B cell (primary cell): ENCODE data around the gene SLCO3A1. TPM values are rescaled to one million over a fixed set of nuclear protein-coding genes. Genes with fewer than 3 reads are reported as not detected.

Experiments
- ATAC-seq: fragments of 200-7000 bp; cut with Tn5 transposase; one replicate; pipeline ENCODE4 v1.10.0; 2021; ENCODE audit warnings: low read depth, mild to moderate bottlenecking, moderate number of reproducible peaks, moderate library complexity
- CTCF ChIA-PET: fragments of 350-600 bp; sonication (Branson Sonifier 250); formaldehyde crosslinking; loops from one replicate; lab custom pipeline; 2021; ENCODE audit warnings: antibody characterized with exemption, inconsistent platforms; lab: Charles Lee
- POLR2A ChIA-PET: fragments of 350-600 bp; sonication (Branson Sonifier 250); formaldehyde crosslinking; loops from one replicate; lab custom pipeline; 2021; ENCODE audit warnings: antibody characterized with exemption; lab: Charles Lee
- DNase-seq: peaks from one replicate; pipeline ENCODE4 v3.0.0; 2013
- H2AFZ ChIP-seq: 2 replicates; pipeline ENCODE4 v1.6.1; 2012; ENCODE audit warnings: mild to moderate bottlenecking, low read depth, low read length; ENCODE audit not compliant: insufficient read depth, poor library complexity, severe bottlenecking
- H3K27ac ChIP-seq, 2 donors: 1 replicate in 1 of 2; 2 replicates in 1 of 2; pipeline ENCODE4 v1.5.1; 2012 to 2013; ENCODE audit warnings: low read length in 2 of 2, mild to moderate bottlenecking in 2 of 2, moderate library complexity in 1 of 2
- H3K27me3 ChIP-seq, 4 experiments: fragments of 200-600 bp in 1 of 4; sonication (generic) in 1 of 4; replicated peaks in 1 of 4; 1 replicate in 2 of 4; 2 replicates in 2 of 4; pipeline versions ENCODE4 v1.6.1 to v1.7.0; 2013 to 2016; ENCODE audit warnings: low read length in 3 of 4, mild to moderate bottlenecking in 2 of 4, mixed read lengths in 1 of 4, moderate library complexity in 1 of 4; ENCODE audit not compliant: insufficient read depth in 4 of 4, control insufficient read depth in 3 of 4; ENCODE audit errors: control extremely low read depth in 1 of 4
- H3K36me3 ChIP-seq, 2 experiments: replicated peaks in 1 of 2; 1 replicate in 1 of 2; 2 replicates in 1 of 2; pipeline versions ENCODE4 v1.6.1 to v1.7.1; 2013; ENCODE audit warnings: low read length in 1 of 2; ENCODE audit not compliant: insufficient read depth in 2 of 2, control insufficient read depth in 1 of 2; ENCODE audit errors: control extremely low read depth in 1 of 2, extremely low read depth in 1 of 2
- H3K4me1 ChIP-seq, 2 donors: fragments of 200-600 bp in 1 of 2; sonication (generic) in 1 of 2; 1 replicate in 1 of 2; 2 replicates in 1 of 2; pipeline versions ENCODE4 v1.5.1 to v1.6.1; 2013 to 2017; ENCODE audit warnings: low read length in 2 of 2; ENCODE audit not compliant: control insufficient read depth in 2 of 2, insufficient read depth in 2 of 2
- H3K4me2 ChIP-seq: replicated peaks from 2 replicates; pipeline ENCODE3; 2012; ENCODE audit warnings: mild to moderate bottlenecking, low read depth, low read length; ENCODE audit not compliant: poor library complexity, severe bottlenecking
- H3K4me3 ChIP-seq, 5 experiments: fragments of 200-600 bp in 1 of 5; sonication (generic) in 1 of 5; 1 replicate in 3 of 5; 2 replicates in 2 of 5; pipeline versions ENCODE4 v1.5.1 to v1.7.0; 2011 to 2016; ENCODE audit warnings: low read length in 4 of 5, mild to moderate bottlenecking in 4 of 5, low read depth in 2 of 5, control low read depth in 1 of 5, moderate library complexity in 1 of 5; ENCODE audit not compliant: insufficient read depth in 1 of 5; ENCODE audit errors: control extremely low read depth in 1 of 5, extremely low read depth in 1 of 5
- H3K79me2 ChIP-seq: fragments of 200-600 bp; sonication (generic); one replicate; pipeline ENCODE4 v1.6.0; 2016; ENCODE audit warnings: low read length; ENCODE audit not compliant: control insufficient read depth, insufficient read depth
- H3K9ac ChIP-seq: fragments of 200-600 bp; sonication (generic); 2 replicates; pipeline ENCODE4 v1.6.1; 2017; ENCODE audit warnings: mild to moderate bottlenecking, low read length, moderate library complexity
- H3K9me3 ChIP-seq, 3 donors: one replicate each; pipeline versions ENCODE4 v1.6.1 to v1.7.1; 2013; ENCODE audit warnings: low read length in 2 of 3; ENCODE audit not compliant: control insufficient read depth in 2 of 3, insufficient read depth in 1 of 3; ENCODE audit errors: control extremely low read depth in 1 of 3
- H4K20me1 ChIP-seq: 2 replicates; pipeline ENCODE4 v1.6.0; 2012; ENCODE audit warnings: mild to moderate bottlenecking, low read length; ENCODE audit not compliant: insufficient read depth, control insufficient read depth, poor library complexity, severe bottlenecking
- H3K27ac Mint-ChIP-seq: one replicate; pipeline ENCODE4 v1.8.0; 2021; ENCODE audit warnings: mixed read lengths
- H3K27me3 Mint-ChIP-seq: one replicate; pipeline ENCODE4 v1.8.0; 2021; ENCODE audit warnings: mixed read lengths
- H3K4me1 Mint-ChIP-seq: one replicate; pipeline ENCODE4 v1.8.0; 2021; ENCODE audit warnings: mixed read lengths
- H3K4me3 Mint-ChIP-seq: one replicate; pipeline ENCODE4 v1.8.0; 2021; ENCODE audit warnings: mixed read lengths
- H3K9me3 Mint-ChIP-seq: one replicate; pipeline ENCODE4 v1.8.0; 2022; ENCODE audit warnings: mixed read lengths; ENCODE audit not compliant: insufficient read depth
- EZH2 ChIP-seq: IDR thresholded peaks from 2 replicates; pipeline ENCODE4 v1.6.1; 2012; ENCODE audit warnings: borderline replicate concordance, low read depth, mild to moderate bottlenecking, moderate library complexity, low read length; ENCODE audit not compliant: insufficient read depth, poor library complexity, severe bottlenecking
- WGBS: methylation state at CpG from one replicate; pipeline ENCODE4 v1.1.5; 2013; ENCODE audit warnings: missing lambda C conversion rate; ENCODE audit not compliant: insufficient coverage; 5-methylcytosine and 5-hydroxymethylcytosine counted together
- intact Hi-C: fragments of 100-400 bp; cut with micrococcal nuclease; formaldehyde crosslinking; loops from one replicate; pipeline ENCODE4 v1.10.0; 2022
- polyA plus RNA-seq: library from polyadenylated mRNA; depleted of rRNA; stranded (reverse); fragments of >200 nt; gene quantifications from 2 replicates; pipeline ENCODE4 v1.2.3, GENCODE V29; 2012
- total RNA-seq, 2 donors: library from RNA; stranded (reverse); fragments of 120-200 nt in 1 of 2; gene quantifications; 1 replicate in 1 of 2; 2 replicates in 1 of 2; pipeline versions ENCODE4 v1.2.3 to v1.2.4, GENCODE V29; 2013 to 2022
- TF ChIP-seq, protein P1 (sequence below): fragments of 200-600 bp; IDR thresholded peaks from one replicate; pipeline ENCODE4 v1.8.0; 2022; ENCODE audit warnings: antibody characterized with exemption, mild to moderate bottlenecking

Gene SLCO3A1
- total and polyA plus RNA-seq, 2 donors (not counting 1 experiment from before 2014, with no cell fraction given): 0.99 to 2.3 TPM

DNA sequence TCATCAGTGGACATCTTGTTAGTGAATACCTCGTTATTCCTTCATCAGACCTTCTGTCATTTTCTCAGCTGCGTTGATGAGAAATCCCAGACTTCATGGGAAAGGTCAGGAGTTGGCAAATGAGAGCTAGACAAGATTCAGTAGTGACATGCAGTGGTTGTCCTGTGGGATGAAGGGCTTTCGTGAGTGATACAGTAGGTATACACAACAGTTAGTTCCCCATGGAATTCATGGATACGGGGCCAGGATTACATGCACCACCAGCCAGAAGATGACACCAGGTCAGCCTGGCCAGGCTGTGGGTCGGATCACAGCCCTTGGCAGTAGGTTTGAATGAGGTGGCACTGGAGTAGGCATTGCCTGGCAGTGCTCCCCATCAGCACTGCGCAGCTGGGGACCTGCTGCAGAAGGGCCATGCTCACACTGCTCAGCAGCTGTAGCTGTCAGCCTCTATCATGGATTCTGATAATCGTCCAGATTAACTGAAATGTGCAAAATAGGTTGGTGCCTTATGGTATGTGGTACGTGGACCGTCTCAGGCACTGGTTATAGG lies 150.1 kb downstream of the SLCO3A1 start:
- no peaks in the 10 kb centered on the region for H4K20me1 ChIP-seq
- 95% methylated on average over 7 of the region's 9 CpGs for WGBS
- H3K27me3 ChIP-seq: no peaks in the 10 kb centered on the region
- no peaks in the 10 kb centered on the region for H3K36me3 ChIP-seq
- Mint-ChIP-seq H3K9me3 (no peaks in the 10 kb centered on the region), H3K27ac (no peak overlapping the region), H3K4me3 (no peak overlapping the region), H3K27me3 (no peaks in the 10 kb centered on the region), H3K4me1 (peaks cover under 1% of the 10 kb centered on the region)
- no peak for TF ChIP-seq EZH2
- TF ChIP-seq, protein P1, sequence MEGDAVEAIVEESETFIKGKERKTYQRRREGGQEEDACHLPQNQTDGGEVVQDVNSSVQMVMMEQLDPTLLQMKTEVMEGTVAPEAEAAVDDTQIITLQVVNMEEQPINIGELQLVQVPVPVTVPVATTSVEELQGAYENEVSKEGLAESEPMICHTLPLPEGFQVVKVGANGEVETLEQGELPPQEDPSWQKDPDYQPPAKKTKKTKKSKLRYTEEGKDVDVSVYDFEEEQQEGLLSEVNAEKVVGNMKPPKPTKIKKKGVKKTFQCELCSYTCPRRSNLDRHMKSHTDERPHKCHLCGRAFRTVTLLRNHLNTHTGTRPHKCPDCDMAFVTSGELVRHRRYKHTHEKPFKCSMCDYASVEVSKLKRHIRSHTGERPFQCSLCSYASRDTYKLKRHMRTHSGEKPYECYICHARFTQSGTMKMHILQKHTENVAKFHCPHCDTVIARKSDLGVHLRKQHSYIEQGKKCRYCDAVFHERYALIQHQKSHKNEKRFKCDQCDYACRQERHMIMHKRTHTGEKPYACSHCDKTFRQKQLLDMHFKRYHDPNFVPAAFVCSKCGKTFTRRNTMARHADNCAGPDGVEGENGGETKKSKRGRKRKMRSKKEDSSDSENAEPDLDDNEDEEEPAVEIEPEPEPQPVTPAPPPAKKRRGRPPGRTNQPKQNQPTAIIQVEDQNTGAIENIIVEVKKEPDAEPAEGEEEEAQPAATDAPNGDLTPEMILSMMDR: no peak
- no peak overlapping the region for H3K4me2 ChIP-seq
- no peaks in the 10 kb centered on the region for H3K4me1 ChIP-seq
- no peaks in the 10 kb centered on the region for H3K79me2 ChIP-seq
- H2AFZ ChIP-seq: no peak overlapping the region
- intact Hi-C loops: no loop called here
- ATAC-seq (no peak), DNase-seq (no peak)
- no peak overlapping the region for H3K9ac ChIP-seq
- H3K9me3 ChIP-seq: no peaks in the 10 kb centered on the region
- no peak overlapping the region for H3K27ac ChIP-seq
- ChIA-PET CTCF (no interaction called here), POLR2A (no interaction called here)
- H3K4me3 ChIP-seq: no peak overlapping the region

DNA sequence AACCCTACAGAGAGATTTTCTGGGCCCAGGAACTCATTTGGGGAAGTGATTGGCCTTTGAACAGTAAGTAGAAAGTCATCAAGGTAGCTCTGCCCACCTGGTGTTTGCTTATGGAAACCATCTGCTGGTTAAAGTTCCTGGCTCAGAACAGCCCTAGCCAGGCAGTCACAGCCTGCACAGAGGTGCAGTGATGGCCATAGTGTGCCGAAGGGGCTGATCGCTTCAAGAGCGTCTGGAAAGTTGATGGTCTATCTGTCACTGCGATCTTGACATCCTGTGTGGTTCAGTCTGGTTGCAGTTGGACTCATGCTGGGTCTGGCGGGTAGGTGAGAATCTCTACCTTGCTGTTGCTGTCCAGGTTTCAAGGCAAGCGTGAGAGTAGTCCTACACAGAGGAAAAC lies 151.6 kb downstream of the SLCO3A1 start:
- H3K9ac ChIP-seq: no peak overlapping the region
- no peak overlapping the region for H3K4me2 ChIP-seq
- H3K36me3 ChIP-seq: no peaks in the 10 kb centered on the region
- H3K4me3 ChIP-seq: no peak overlapping the region
- H2AFZ ChIP-seq: no peak overlapping the region
- 87% methylated on average over 6 of the region's 6 CpGs for WGBS
- H4K20me1 ChIP-seq: no peaks in the 10 kb centered on the region
- CTCF ChIA-PET: no interaction called here
- H3K27ac ChIP-seq: no peak overlapping the region
- H3K9me3 ChIP-seq: no peaks in the 10 kb centered on the region
- H3K27me3 Mint-ChIP-seq: no peaks in the 10 kb centered on the region
- no peaks in the 10 kb centered on the region for H3K79me2 ChIP-seq
- intact Hi-C loops: no loop called here
- no peak overlapping the region for H3K4me3 Mint-ChIP-seq
- no peak for DNase-seq
- peaks cover 4% of the 10 kb centered on the region for H3K4me1 Mint-ChIP-seq
- H3K9me3 Mint-ChIP-seq: no peaks in the 10 kb centered on the region
- H3K27me3 ChIP-seq: no peaks in the 10 kb centered on the region
- H3K27ac Mint-ChIP-seq: no peak overlapping the region
- H3K4me1 ChIP-seq: no peaks in the 10 kb centered on the region
- TF ChIP-seq, protein P1: no peak
- no peak for TF ChIP-seq EZH2
- ATAC-seq: no peak
- POLR2A ChIA-PET: no interaction called here
